Testis (tissue), 2 donors: Measurements from ENCODE around the gene PITX1.

Experiments
- CTCF ChIP-seq, 3 experiments: fragments of 450-650 bp in 2 of 3; fragments of 200-600 bp in 1 of 3; sonication (generic) in 1 of 3; IDR thresholded peaks; one replicate each; pipeline ENCODE4 v1.5.1; 2016 to 2019; ENCODE audit warnings: antibody characterized with exemption in 3 of 3, mild to moderate bottlenecking in 2 of 3, moderate library complexity in 1 of 3
- POLR2A ChIP-seq: fragments of 450-650 bp; IDR thresholded peaks from one replicate; pipeline ENCODE4 v1.6.1; 2017; ENCODE audit warnings: antibody characterized with exemption, mild to moderate bottlenecking, moderate library complexity

GRCh38 chr5:135019314-135019713 is 14.7 kb downstream of the PITX1 start:
- TF ChIP-seq CTCF (IDR thresholded peaks at IDR 0.05): no peak
- no peak for TF ChIP-seq POLR2A
